K562 (cell line): ENCODE data around the gene RNF224. TPM values are rescaled to one million over a fixed set of nuclear protein-coding genes. Genes with fewer than 3 reads are reported as not detected.

ENCODE experiments used
- ATF6 ChIP-seq: sonication (generic); formaldehyde crosslinking; IDR thresholded peaks from 2 replicates; pipeline ENCODE4 v1.4.0; 2020; ENCODE audit warnings: mild to moderate bottlenecking, missing genetic modification reagents
- CBX8 ChIP-seq: fragments of 200-600 bp; sonication (generic); IDR thresholded peaks from 2 replicates; pipeline ENCODE4 v1.6.1; 2012; ENCODE audit warnings: borderline replicate concordance, mixed run types, low read depth, mild to moderate bottlenecking, moderate library complexity, mixed read lengths, low read length, control low read depth, inconsistent platforms; ENCODE audit not compliant: poor library complexity, severe bottlenecking; ENCODE audit errors: extremely low read depth
- CREBBP ChIP-seq: IDR thresholded peaks from one replicate; pipeline ENCODE4 v1.6.1; 2012; ENCODE audit warnings: low read depth, mild to moderate bottlenecking, control low read depth, inconsistent platforms, low read length
- HDAC3 ChIP-seq: fragments of 450-650 bp; IDR thresholded peaks from 2 replicates; pipeline ENCODE4 v1.6.1; 2018; ENCODE audit warnings: borderline replicate concordance, mild to moderate bottlenecking, moderate library complexity; ENCODE audit not compliant: partially characterized antibody
- NFYB ChIP-seq: IDR thresholded peaks from 2 replicates; pipeline ENCODE4 v1.6.1; 2011; ENCODE audit warnings: mild to moderate bottlenecking, moderate library complexity; ENCODE audit not compliant: insufficient read length; ENCODE audit errors: extremely low read depth
- RBM15 ChIP-seq: fragments of 200-400 bp; formaldehyde crosslinking; IDR thresholded peaks from 2 replicates; pipeline ENCODE4 v1.6.1; 2018; ENCODE audit warnings: mild to moderate bottlenecking, low read length, moderate library complexity; ENCODE audit not compliant: insufficient read depth
- REST ChIP-seq, 2 experiments: fragments of 450-650 bp; formaldehyde crosslinking in 1 of 2; IDR thresholded peaks; 2 replicates each; pipeline versions ENCODE4 v1.4.0 to v1.6.1; 2014 to 2020; ENCODE audit warnings: mild to moderate bottlenecking in 2 of 2, borderline replicate concordance in 1 of 2, low read depth in 1 of 2
- ZBTB12 ChIP-seq: fragments of 250-450 bp; sonication (Bioruptor Pico); IDR thresholded peaks from 2 replicates; pipeline ENCODE4 v1.4.0; 2020
- ZBTB49 ChIP-seq: sonication (generic); formaldehyde crosslinking; IDR thresholded peaks from 2 replicates; pipeline ENCODE4 v1.8.0; 2022; ENCODE audit warnings: missing genetic modification reagents, mild to moderate bottlenecking, borderline replicate concordance
- ZNF282 ChIP-seq: sonication (generic); formaldehyde crosslinking; IDR thresholded peaks from 2 replicates; pipeline ENCODE4 v1.8.1; 2023; ENCODE audit warnings: missing genetic modification reagents
- ZNF408 ChIP-seq: fragments of 250-450 bp; sonication (Bioruptor Pico); IDR thresholded peaks from 2 replicates; pipeline ENCODE4 v1.4.0; 2020; ENCODE audit warnings: low read depth, mild to moderate bottlenecking, moderate library complexity
- ZNF551 ChIP-seq: fragments of 250-450 bp; sonication (Bioruptor Pico); IDR thresholded peaks from 2 replicates; pipeline ENCODE4 v1.5.0; 2021; ENCODE audit warnings: mild to moderate bottlenecking, moderate library complexity
- polyA plus RNA-seq, 8 experiments: library from polyadenylated mRNA; depleted of rRNA in 4 of 8; stranded (reverse) in 5 of 8; unstranded in 3 of 8; fragments of >200 nt; fragmentation: Nextera tagmentation in 2 of 8; fragmentation: Illumina TruSeq in 1 of 8; extraction: Ambion mirVana in 2 of 8; extraction: Trizol in 1 of 8; gene quantifications; 2 replicates each; pipeline versions ENCODE4 v1.2.1 to v1.2.3, GENCODE V29; 2011 to 2014; ENCODE audit warnings: inconsistent platforms in 1 of 8, missing spikeins in 1 of 8
- total RNA-seq, 7 experiments: library from RNA; depleted of rRNA in 6 of 7; stranded (reverse); fragments of >200 nt in 6 of 7; fragmentation: Illumina TruSeq in 2 of 7; extraction: Trizol in 2 of 7; gene quantifications; 2 replicates each; pipeline versions ENCODE4 v1.2.1 to v1.2.3, GENCODE V29; 2011 to 2021; ENCODE audit warnings: low replicate concordance in 1 of 7

RNF224 gene
- total and polyA plus RNA-seq, 9 of the 15 experiments (the other 6 are each of a cell fraction or from before 2014, with no cell fraction given) = not detected

GRCh38 chr9:137218754-137219271 lies 8.5 kb upstream of the RNF224 start (continued):
- 0 out of 2 replicates have a peak, but pooled peaks have one; percentile 25 for TF ChIP-seq ZBTB12
- TF ChIP-seq CBX8 = no peak
- TF ChIP-seq HDAC3 = no peak
- 0 out of 2 replicates have a peak, but pooled peaks have one; percentile 53 for TF ChIP-seq ATF6 (CRISPR knock-in tag)
- no peak for TF ChIP-seq RBM15
- peak; percentile 37 for TF ChIP-seq REST (IDR thresholded peaks at IDR 0.05; ENCODE audit: borderline replicate concordance)
- 0 out of 2 replicates have a peak, but pooled peaks have one; percentile 34 for TF ChIP-seq REST (CRISPR knock-in tag; IDR thresholded peaks at IDR 0.05; ENCODE audit: low read depth)
- TF ChIP-seq NFYB = no peak
- no peak for TF ChIP-seq CREBBP
- no peak for TF ChIP-seq ZNF282 (CRISPR knock-in tag)
- no peak for TF ChIP-seq ZNF408
- no peak for TF ChIP-seq ZBTB49 (CRISPR knock-in tag)
- TF ChIP-seq ZNF551 (CRISPR knock-in tag) = no peak
